ENCODE data around the gene THSD7A.

THSD7A gene

GRCh38 chr7:11478426-11478825 is 353.6 kb downstream of the THSD7A start:
- Histone ChIP-seq H3K27me3 (ENCODE audit: control insufficient read depth, insufficient read depth, low read length, poor library complexity, severe bottlenecking) (no peaks in the 10 kb centered on the region), H3K4me1 (ENCODE audit: control insufficient read depth, insufficient read depth, low read length) (no peaks in the 10 kb centered on the region), H3K4me3 (ENCODE audit: insufficient read depth, low read depth, low read length) (no peak overlapping the region), H3K27ac (ENCODE audit: insufficient read depth, low read depth, low read length, poor library complexity, severe bottlenecking) (no peak overlapping the region), H3K9me3 (ENCODE audit: control insufficient read depth, low read length) (no peaks in the 10 kb centered on the region), H3K36me3 (ENCODE audit: control insufficient read depth, insufficient read depth, low read length) (no peaks in the 10 kb centered on the region)
- WGBS, 2 experiments, result 92 to 100% methylated on average over 1 of the region's 1 CpG

GRCh38 chr7:11474902-11475585 is 357.0 kb downstream of the THSD7A start:
- no peaks in the 10 kb centered on the region for H3K36me3 ChIP-seq (ENCODE audit: control insufficient read depth, insufficient read depth, low read length)
- H3K4me3 ChIP-seq (ENCODE audit: insufficient read depth, low read depth, low read length), result no peak overlapping the region
- WGBS, 2 experiments, result 94 to 97% methylated on average over 6 of the region's 6 CpGs

GRCh38 chr7:11473807-11474424 is 358.1 kb downstream of the THSD7A start:
- H3K36me3 ChIP-seq (ENCODE audit: control insufficient read depth, insufficient read depth, low read length), result no peaks in the 10 kb centered on the region
- H3K4me3 ChIP-seq (ENCODE audit: insufficient read depth, low read depth, low read length), result no peak overlapping the region
- H3K27ac ChIP-seq (ENCODE audit: insufficient read depth, low read depth, low read length, poor library complexity, severe bottlenecking), result no peak overlapping the region
- H3K27me3 ChIP-seq (ENCODE audit: control insufficient read depth, insufficient read depth, low read length, poor library complexity, severe bottlenecking), result no peaks in the 10 kb centered on the region
- WGBS, 2 experiments, result 95 to 96% methylated on average over 7 to 8 of the region's 8 CpGs
- no peaks in the 10 kb centered on the region for H3K4me1 ChIP-seq (ENCODE audit: control insufficient read depth, insufficient read depth, low read length)
- no peaks in the 10 kb centered on the region for H3K9me3 ChIP-seq (ENCODE audit: control insufficient read depth, low read length)

More at GRCh38 chr7:11474902-11475585, 357.0 kb downstream of the THSD7A start:
- Histone ChIP-seq H3K27ac (ENCODE audit: insufficient read depth, low read depth, low read length, poor library complexity, severe bottlenecking) (no peak overlapping the region), H3K4me1 (ENCODE audit: control insufficient read depth, insufficient read depth, low read length) (no peaks in the 10 kb centered on the region), H3K27me3 (ENCODE audit: control insufficient read depth, insufficient read depth, low read length, poor library complexity, severe bottlenecking) (no peaks in the 10 kb centered on the region), H3K9me3 (ENCODE audit: control insufficient read depth, low read length) (no peaks in the 10 kb centered on the region)

GRCh38 chr7:11473220-11473619 is 358.8 kb downstream of the THSD7A start:
- WGBS, 2 experiments, result 100% methylated on average over 1 of the region's 2 CpGs; no CpG with 5 or more reads in 1 of the 2 experiments
- Histone ChIP-seq H3K4me3 (ENCODE audit: insufficient read depth, low read depth, low read length) (no peak overlapping the region), H3K9me3 (ENCODE audit: control insufficient read depth, low read length) (no peaks in the 10 kb centered on the region), H3K27me3 (ENCODE audit: control insufficient read depth, insufficient read depth, low read length, poor library complexity, severe bottlenecking) (no peaks in the 10 kb centered on the region), H3K27ac (ENCODE audit: insufficient read depth, low read depth, low read length, poor library complexity, severe bottlenecking) (no peak overlapping the region), H3K36me3 (ENCODE audit: control insufficient read depth, insufficient read depth, low read length) (no peaks in the 10 kb centered on the region), H3K4me1 (ENCODE audit: control insufficient read depth, insufficient read depth, low read length) (no peaks in the 10 kb centered on the region)

GRCh38 chr7:11472646-11473045 is 359.4 kb downstream of the THSD7A start:
- WGBS, 2 experiments, result 94% methylated on average over 3 of the region's 4 CpGs
- Histone ChIP-seq H3K4me1 (ENCODE audit: control insufficient read depth, insufficient read depth, low read length) (no peaks in the 10 kb centered on the region), H3K9me3 (ENCODE audit: control insufficient read depth, low read length) (no peaks in the 10 kb centered on the region), H3K4me3 (ENCODE audit: insufficient read depth, low read depth, low read length) (no peak overlapping the region), H3K27me3 (ENCODE audit: control insufficient read depth, insufficient read depth, low read length, poor library complexity, severe bottlenecking) (no peaks in the 10 kb centered on the region), H3K27ac (ENCODE audit: insufficient read depth, low read depth, low read length, poor library complexity, severe bottlenecking) (no peak overlapping the region), H3K36me3 (ENCODE audit: control insufficient read depth, insufficient read depth, low read length) (no peaks in the 10 kb centered on the region)

GRCh38 chr7:11471255-11471654 is 360.7 kb downstream of the THSD7A start:
- WGBS, 2 experiments, result no CpG with 5 or more reads among the region's 1 CpG
- no peak overlapping the region for H3K27ac ChIP-seq (ENCODE audit: insufficient read depth, low read depth, low read length, poor library complexity, severe bottlenecking)
- H3K27me3 ChIP-seq (ENCODE audit: control insufficient read depth, insufficient read depth, low read length, poor library complexity, severe bottlenecking), result no peaks in the 10 kb centered on the region
- H3K4me3 ChIP-seq (ENCODE audit: insufficient read depth, low read depth, low read length), result no peak overlapping the region
- H3K36me3 ChIP-seq (ENCODE audit: control insufficient read depth, insufficient read depth, low read length), result no peaks in the 10 kb centered on the region
- H3K4me1 ChIP-seq (ENCODE audit: control insufficient read depth, insufficient read depth, low read length), result no peaks in the 10 kb centered on the region
- no peaks in the 10 kb centered on the region for H3K9me3 ChIP-seq (ENCODE audit: control insufficient read depth, low read length)

GRCh38 chr7:11469028-11469745 is 362.8 kb downstream of the THSD7A start:
- Histone ChIP-seq H3K4me3 (ENCODE audit: insufficient read depth, low read depth, low read length) (no peak overlapping the region), H3K9me3 (ENCODE audit: control insufficient read depth, low read length) (no peaks in the 10 kb centered on the region), H3K36me3 (ENCODE audit: control insufficient read depth, insufficient read depth, low read length) (no peaks in the 10 kb centered on the region), H3K4me1 (ENCODE audit: control insufficient read depth, insufficient read depth, low read length) (no peaks in the 10 kb centered on the region), H3K27me3 (ENCODE audit: control insufficient read depth, insufficient read depth, low read length, poor library complexity, severe bottlenecking) (no peaks in the 10 kb centered on the region), H3K27ac (ENCODE audit: insufficient read depth, low read depth, low read length, poor library complexity, severe bottlenecking) (no peak overlapping the region)
- WGBS, 2 experiments, result 86 to 100% methylated on average over 2 of the region's 3 CpGs

- no peaks in the 10 kb centered on the region for H3K36me3 ChIP-seq (ENCODE audit: control insufficient read depth, insufficient read depth, low read length)
- no peaks in the 10 kb centered on the region for H3K4me1 ChIP-seq (ENCODE audit: control insufficient read depth, insufficient read depth, low read length)
- H3K4me3 ChIP-seq (ENCODE audit: insufficient read depth, low read depth, low read length), result no peak overlapping the region
- H3K27me3 ChIP-seq (ENCODE audit: control insufficient read depth, insufficient read depth, low read length, poor library complexity, severe bottlenecking), result no peaks in the 10 kb centered on the region
- H3K9me3 ChIP-seq (ENCODE audit: control insufficient read depth, low read length), result no peaks in the 10 kb centered on the region
- WGBS, 2 experiments, result 82 to 87% methylated on average over 10 of the region's 10 CpGs
- H3K27ac ChIP-seq (ENCODE audit: insufficient read depth, low read depth, low read length, poor library complexity, severe bottlenecking), result no peak overlapping the region
Measured at GRCh38 chr7:11466517-11467105, 365.4 kb downstream of the THSD7A start.

GRCh38 chr7:11464624-11465023 is 367.4 kb downstream of the THSD7A start:
- WGBS, 2 experiments, result 94 to 95% methylated on average over 3 of the region's 3 CpGs
- H3K27me3 ChIP-seq (ENCODE audit: control insufficient read depth, insufficient read depth, low read length, poor library complexity, severe bottlenecking), result no peaks in the 10 kb centered on the region
- no peaks in the 10 kb centered on the region for H3K9me3 ChIP-seq (ENCODE audit: control insufficient read depth, low read length)
- H3K4me1 ChIP-seq (ENCODE audit: control insufficient read depth, insufficient read depth, low read length), result no peaks in the 10 kb centered on the region
- H3K4me3 ChIP-seq (ENCODE audit: insufficient read depth, low read depth, low read length), result no peak overlapping the region
- H3K36me3 ChIP-seq (ENCODE audit: control insufficient read depth, insufficient read depth, low read length), result no peaks in the 10 kb centered on the region
- H3K27ac ChIP-seq (ENCODE audit: insufficient read depth, low read depth, low read length, poor library complexity, severe bottlenecking), result no peak overlapping the region

GRCh38 chr7:11461946-11462345 is 370.1 kb downstream of the THSD7A start:
- WGBS, 2 experiments, result 92 to 97% methylated on average over 6 of the region's 6 CpGs
- Histone ChIP-seq H3K4me1 (ENCODE audit: control insufficient read depth, insufficient read depth, low read length) (no peaks in the 10 kb centered on the region), H3K4me3 (ENCODE audit: insufficient read depth, low read depth, low read length) (no peak overlapping the region), H3K9me3 (ENCODE audit: control insufficient read depth, low read length) (no peaks in the 10 kb centered on the region), H3K27me3 (ENCODE audit: control insufficient read depth, insufficient read depth, low read length, poor library complexity, severe bottlenecking) (no peaks in the 10 kb centered on the region), H3K36me3 (ENCODE audit: control insufficient read depth, insufficient read depth, low read length) (no peaks in the 10 kb centered on the region), H3K27ac (ENCODE audit: insufficient read depth, low read depth, low read length, poor library complexity, severe bottlenecking) (no peak overlapping the region)

All from ectodermal cell (in vitro differentiated cells).